CD4-positive, alpha-beta T cell treated with Interleukin-1 beta for 1 hour (primary cell): ENCODE data around the gene WDR72.
"Not testable (repeated sequence)": the region's sequence is repeated elsewhere in the genome, so short reads cannot be mapped to it uniquely, and the experiment has no call there.

Experiments
- DNase-seq, 2 donors: peaks; one replicate each; pipeline ENCODE4 v3.0.0-alpha.2; 2020 to 2022

Gene WDR72

GRCh38 chr15:53759411-53759931 is at the start of gene WDR72:
TSS of gene WDR72 (minus strand) at chr15:53759663. CDS start at chr15:53733149, 26,514 bp downstream.
- DNase-seq = no peak

DNA sequence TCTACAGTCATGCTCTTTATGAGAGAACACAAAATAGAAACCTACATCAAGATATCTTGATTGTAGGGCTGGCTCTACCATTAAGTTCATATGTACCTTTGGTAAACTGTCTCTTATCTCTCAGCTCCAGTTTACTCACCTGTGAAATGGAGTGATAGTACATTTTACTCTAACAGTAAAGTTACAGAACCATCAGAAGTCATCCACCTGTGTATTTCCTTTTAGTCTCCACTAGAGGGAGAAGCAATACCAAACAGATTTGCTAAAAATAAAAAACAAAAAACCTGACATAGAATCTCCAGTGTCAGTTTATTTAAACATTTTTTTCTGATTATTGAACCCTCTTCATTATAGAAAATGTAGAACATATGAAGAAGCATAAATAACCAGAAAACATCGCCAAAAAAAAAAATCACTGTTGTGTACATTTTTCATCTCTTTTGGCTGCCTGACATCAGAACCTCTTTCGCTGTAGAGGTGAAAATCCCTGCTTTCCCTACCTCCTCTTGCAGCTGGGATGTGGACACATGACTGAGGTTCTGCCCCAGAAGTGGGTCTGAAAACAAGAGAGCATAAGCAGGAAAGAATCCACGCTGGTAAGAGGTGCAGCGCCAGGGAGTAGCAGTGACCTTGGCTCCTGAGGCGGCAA is 48.7 kb upstream of the WDR72 start:
- DNase-seq = no peak

- no peak for DNase-seq
Observed at GRCh38 chr15:53807501-53807900, 48.0 kb upstream of the WDR72 start.

DNA sequence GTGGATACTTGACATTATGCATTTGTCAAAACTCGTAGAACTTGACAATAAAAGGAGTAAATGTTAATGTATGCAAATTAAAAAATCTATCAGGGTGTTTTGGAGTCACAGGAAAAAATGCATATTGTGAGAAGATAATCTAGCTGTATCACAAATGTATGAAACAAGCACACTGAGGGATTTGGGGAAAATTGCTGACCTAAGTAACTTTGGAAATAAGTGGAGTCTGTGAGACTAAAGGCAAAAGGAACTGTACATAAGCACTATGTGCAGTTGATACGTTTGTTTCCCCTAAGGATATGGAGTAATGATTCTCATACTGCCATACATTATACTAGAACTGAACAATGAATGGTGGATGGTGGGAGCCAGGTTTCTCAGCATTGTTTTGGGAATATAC is 43.2 kb upstream of the WDR72 start:
- no peak for DNase-seq

- no peak for DNase-seq
Observed at GRCh38 chr15:53791581-53791980, 32.1 kb upstream of the WDR72 start.

DNA sequence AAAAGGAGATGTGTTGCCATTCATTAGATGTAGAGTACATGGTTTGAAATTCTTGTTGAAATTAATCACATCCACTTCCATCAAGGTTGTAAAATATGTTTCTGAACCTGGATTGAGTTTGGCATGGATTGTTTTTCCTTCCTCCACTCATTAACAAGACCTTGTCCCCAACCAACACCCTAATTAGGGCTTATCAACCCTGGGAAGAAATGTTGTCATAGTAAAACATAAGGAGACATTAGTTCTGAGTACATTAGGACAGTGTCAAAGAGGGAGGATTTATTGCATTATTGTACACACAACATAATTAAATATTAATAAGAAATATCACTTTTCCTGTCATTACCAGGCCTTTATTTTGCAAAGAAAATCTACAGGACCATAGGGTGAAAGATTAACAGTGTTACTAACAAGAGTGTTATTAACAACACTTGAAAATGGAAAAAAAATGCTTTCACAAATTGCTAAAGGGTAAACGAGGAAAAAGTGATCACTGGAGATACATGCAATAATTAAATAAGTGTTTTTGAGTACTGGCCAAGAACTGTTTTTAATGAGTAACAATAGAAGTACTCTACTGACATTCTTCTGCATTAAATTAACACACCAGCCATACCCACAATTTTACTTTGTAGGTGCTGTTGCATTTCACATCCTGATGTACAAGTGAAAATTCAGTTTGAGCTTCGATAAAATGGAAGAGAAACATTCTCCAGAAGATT is 30.4 kb upstream of the WDR72 start:
- DNase-seq = no peak

- DNase-seq = no peak
Observed at GRCh38 chr15:53786401-53786800, 26.9 kb upstream of the WDR72 start.

- DNase-seq = not testable (repeated sequence)
Observed at GRCh38 chr15:53785241-53785640, 25.8 kb upstream of the WDR72 start.

- no peak for DNase-seq
Observed at GRCh38 chr15:53762916-53763315, 3.5 kb upstream of the WDR72 start.

DNA sequence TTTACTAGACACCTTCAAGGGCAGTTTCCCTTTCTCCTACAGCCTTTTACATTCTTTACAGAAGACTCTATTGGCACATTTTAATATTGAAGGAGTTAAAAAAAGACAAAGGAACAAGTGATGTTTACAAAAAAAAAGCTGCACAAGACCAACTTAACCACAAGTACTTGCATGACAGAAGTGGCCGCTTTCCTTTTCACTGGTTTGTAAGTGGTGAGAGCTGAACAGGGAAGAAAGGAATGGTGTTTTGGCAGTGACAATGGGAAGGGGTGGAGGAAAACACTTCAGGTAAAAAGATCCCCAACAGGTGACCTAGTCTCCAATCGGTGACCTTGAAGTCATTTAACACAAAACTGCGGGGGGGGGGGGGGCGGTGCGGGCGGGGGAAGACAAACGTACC is 1.1 kb downstream of the WDR72 start:
- DNase-seq = no peak

- no peak for DNase-seq
Observed at GRCh38 chr15:53757906-53758305, 1.6 kb downstream of the WDR72 start.

GRCh38 chr15:53753813-53754212 is 5.7 kb downstream of the WDR72 start:
- no peak for DNase-seq

GRCh38 chr15:53752406-53752805 is 7.1 kb downstream of the WDR72 start:
- no peak for DNase-seq

DNA sequence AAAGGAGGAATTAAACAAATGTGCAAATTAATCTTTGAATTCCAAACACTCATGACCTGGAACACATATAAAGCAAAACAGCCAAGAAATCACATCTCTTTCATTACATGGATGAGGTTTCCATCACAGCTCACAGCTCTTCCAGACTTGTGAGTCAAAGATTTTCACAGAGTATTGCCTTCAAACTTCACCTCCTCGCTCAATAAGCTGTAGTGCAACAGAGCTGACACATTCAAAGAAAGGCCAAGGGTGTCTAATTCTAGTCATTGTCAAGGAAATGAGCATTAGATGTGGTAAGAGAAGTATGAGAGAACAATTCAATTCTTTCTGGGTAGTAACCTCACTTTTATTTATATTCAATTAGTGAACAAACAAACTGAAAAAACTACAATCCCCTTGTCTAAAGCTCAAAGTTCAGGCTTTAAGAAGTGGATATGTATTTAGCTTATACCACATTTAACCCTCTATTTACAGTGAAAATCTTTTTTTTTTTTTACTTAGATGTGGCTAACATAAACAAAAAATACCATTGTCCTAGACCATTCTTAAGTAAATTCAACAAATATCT is 11.9 kb downstream of the WDR72 start:
- DNase-seq = no peak

- no peak for DNase-seq
Observed at GRCh38 chr15:53746101-53746500, 13.4 kb downstream of the WDR72 start.

GRCh38 chr15:53739651-53740050 is 19.8 kb downstream of the WDR72 start:
- no peak for DNase-seq

- no peak for DNase-seq
Observed at GRCh38 chr15:53739187-53739586, 20.3 kb downstream of the WDR72 start.

DNA sequence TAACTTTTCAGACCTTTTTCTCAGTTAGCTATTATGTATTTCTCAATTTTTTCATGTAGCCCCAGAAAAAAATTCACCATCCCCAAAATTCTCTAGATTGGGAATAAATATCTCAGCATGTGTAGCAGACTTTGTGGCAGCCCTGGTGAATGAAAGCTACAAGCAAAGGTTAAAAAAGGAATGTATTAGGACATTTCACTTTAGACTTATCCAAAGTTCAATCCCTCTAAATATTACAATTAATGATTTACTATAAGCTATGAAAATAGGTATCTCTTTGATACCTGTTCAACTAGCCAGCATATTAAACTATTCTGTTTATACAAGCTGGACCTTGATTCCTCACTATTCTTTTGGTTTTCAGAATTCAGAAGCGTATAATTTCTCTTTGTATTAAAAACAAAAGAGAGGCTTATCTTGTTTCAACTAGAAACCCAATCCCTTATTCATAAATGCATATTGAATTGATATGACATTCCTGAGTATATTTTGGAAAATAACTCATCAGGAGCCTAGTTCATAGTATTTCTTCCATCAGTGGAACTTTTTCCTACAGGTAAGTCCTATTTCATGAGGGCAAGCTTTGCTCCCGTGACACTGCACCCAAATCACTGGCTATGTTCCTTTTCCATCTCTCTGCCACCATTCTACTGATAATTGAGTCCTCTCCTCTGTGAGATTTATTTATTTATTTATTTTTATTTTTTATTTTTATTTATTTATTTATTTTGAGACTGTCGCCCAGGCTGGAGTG is 38.0 kb downstream of the WDR72 start:
- no peak for DNase-seq

DNA sequence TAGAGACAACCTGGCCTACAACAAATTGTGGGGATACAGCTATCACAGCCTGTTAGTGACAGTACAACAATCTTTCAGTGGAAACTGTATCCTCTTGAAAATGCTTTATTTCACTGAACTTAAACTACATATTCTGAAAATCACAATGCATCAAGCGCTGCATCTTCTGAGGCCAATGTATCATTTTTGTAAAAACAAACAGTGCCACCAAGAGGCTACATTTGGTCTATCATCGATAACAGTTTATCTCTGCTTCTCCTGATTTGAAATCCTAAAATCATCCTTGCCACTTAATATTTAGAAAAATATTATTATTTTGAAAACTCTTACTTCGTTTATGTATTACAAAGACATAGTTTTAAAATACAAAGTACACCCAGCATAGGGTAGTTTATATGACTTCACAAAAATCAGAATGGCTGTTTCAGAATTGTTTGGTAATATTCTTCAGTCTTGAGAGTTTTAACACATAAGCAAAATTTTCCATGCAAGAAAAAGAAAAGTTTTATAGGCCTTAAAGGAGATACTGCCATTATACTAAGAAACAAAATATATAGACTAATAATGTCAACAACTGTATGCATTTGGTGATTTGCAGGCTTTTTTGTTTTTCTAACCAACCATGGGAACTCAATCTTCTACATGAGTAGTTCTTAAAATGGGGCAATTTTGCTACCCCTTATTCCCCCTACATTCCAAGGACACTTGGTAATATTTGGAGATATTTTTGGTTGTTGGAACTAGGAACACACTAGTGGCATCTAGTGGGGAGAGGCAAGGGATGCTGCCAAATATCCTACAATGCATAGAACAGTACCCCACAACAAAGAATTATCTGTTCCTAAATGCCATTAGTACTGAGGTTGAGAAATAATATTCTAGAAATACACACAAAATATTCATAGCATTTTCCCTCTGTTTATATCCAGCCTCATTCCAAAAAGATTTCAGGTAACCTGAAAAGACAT is 42.3 kb downstream of the WDR72 start:
- DNase-seq = no peak

GRCh38 chr15:53713218-53713617 is 46.2 kb downstream of the WDR72 start:
- no peak for DNase-seq

DNA sequence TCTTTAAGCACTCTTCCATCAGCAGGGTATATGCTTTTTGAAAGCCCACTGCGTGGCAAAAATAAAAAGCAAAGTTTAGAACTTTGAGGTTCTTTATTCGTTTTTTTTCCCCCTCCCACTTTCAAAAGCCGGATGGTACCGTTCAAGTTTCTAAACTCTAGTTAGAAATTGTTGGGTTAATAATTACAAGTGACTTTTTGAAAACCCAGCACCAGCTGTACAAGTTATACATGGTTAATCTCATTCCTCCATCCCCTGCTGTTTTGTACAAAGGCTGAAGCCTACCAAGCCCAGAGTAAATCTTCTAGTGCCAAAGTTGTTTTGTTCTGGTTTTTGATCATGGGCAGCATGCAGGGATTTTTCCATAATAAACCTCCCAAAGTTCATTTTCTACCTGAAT is 48.6 kb downstream of the WDR72 start:
- no peak for DNase-seq

- no peak for DNase-seq
Observed at GRCh38 chr15:53709821-53710220, 49.6 kb downstream of the WDR72 start.
